Stimulated activated naive CD8-positive, alpha-beta T cell treated with anti-CD3 and anti-CD28 coated beads, Interleukin-15, Interleukin-2, amounts not matched to agents 100 ng/mL and 50 ng/mL, for 24 hours (primary cell): ENCODE results near the gene RNF151.
A peak's percentile ranks its signal among the peaks of the same experiment; 100 is the strongest.

Experiments
- H3K27ac Mint-ChIP-seq: one replicate; pipeline ENCODE4 v1.8.0; 2021; ENCODE audit warnings: mild to moderate bottlenecking, mixed read lengths
- H3K27me3 Mint-ChIP-seq: one replicate; pipeline ENCODE4 v1.8.0; 2021; ENCODE audit warnings: mixed read lengths
- H3K36me3 Mint-ChIP-seq: one replicate; pipeline ENCODE4 v1.8.0; 2021; ENCODE audit warnings: low read depth, mixed read lengths
- H3K4me1 Mint-ChIP-seq: one replicate; pipeline ENCODE4 v1.8.0; 2021; ENCODE audit warnings: low read depth, mixed read lengths
- H3K4me3 Mint-ChIP-seq: one replicate; pipeline ENCODE4 v1.8.0; 2021; ENCODE audit warnings: mild to moderate bottlenecking, mixed read lengths
- H3K9me3 Mint-ChIP-seq: one replicate; pipeline ENCODE4 v1.8.0; 2021; ENCODE audit warnings: mixed read lengths

Gene RNF151

GRCh38 chr16:1999866-2000514 is 33.3 kb downstream of the RNF151 start:
- Mint-ChIP-seq H3K4me3 (no peak overlapping the region), H3K27ac (no peak overlapping the region), H3K27me3 (no peaks in the 10 kb centered on the region), H3K36me3 (peaks cover 25% of the 10 kb centered on the region), H3K9me3 (no peaks in the 10 kb centered on the region), H3K4me1 (peaks cover 10% of the 10 kb centered on the region)

- Mint-ChIP-seq H3K27ac (no peak overlapping the region), H3K9me3 (no peaks in the 10 kb centered on the region), H3K4me1 (peaks cover 21% of the 10 kb centered on the region), H3K27me3 (no peaks in the 10 kb centered on the region), H3K36me3 (peaks cover 23% of the 10 kb centered on the region), H3K4me3 (no peak overlapping the region)
Measured at GRCh38 chr16:2001035-2001434, 34.4 kb downstream of the RNF151 start.

- Mint-ChIP-seq H3K4me1 (peaks cover 23% of the 10 kb centered on the region), H3K27me3 (no peaks in the 10 kb centered on the region), H3K36me3 (peaks cover 24% of the 10 kb centered on the region), H3K27ac (no peak overlapping the region), H3K4me3 (no peak overlapping the region), H3K9me3 (no peaks in the 10 kb centered on the region)
Measured at GRCh38 chr16:2001456-2002355, 35.0 kb downstream of the RNF151 start.

- Mint-ChIP-seq H3K27me3 (no peaks in the 10 kb centered on the region), H3K27ac (no peak overlapping the region), H3K9me3 (no peaks in the 10 kb centered on the region), H3K4me3 (no peak overlapping the region), H3K4me1 (peaks cover 27% of the 10 kb centered on the region), H3K36me3 (peaks cover 21% of the 10 kb centered on the region)
Measured at GRCh38 chr16:2002406-2003230, 36.0 kb downstream of the RNF151 start.

GRCh38 chr16:2003231-2003826 is 36.7 kb downstream of the RNF151 start:
- no peaks in the 10 kb centered on the region for H3K27me3 Mint-ChIP-seq
- H3K36me3 Mint-ChIP-seq, result peaks cover 23% of the 10 kb centered on the region
- H3K4me3 Mint-ChIP-seq, result no peak overlapping the region
- H3K9me3 Mint-ChIP-seq, result no peaks in the 10 kb centered on the region
- peaks cover 34% of the 10 kb centered on the region for H3K4me1 Mint-ChIP-seq
- no peak overlapping the region for H3K27ac Mint-ChIP-seq

- Mint-ChIP-seq H3K36me3 (peaks cover 28% of the 10 kb centered on the region), H3K4me3 (no peak overlapping the region), H3K27ac (no peak overlapping the region), H3K4me1 (peaks cover 40% of the 10 kb centered on the region), H3K27me3 (no peaks in the 10 kb centered on the region), H3K9me3 (no peaks in the 10 kb centered on the region)
Measured at GRCh38 chr16:2003827-2004641, 37.4 kb downstream of the RNF151 start.

GRCh38 chr16:2004795-2005517 is 38.3 kb downstream of the RNF151 start:
- Mint-ChIP-seq H3K4me1 (peaks cover 40% of the 10 kb centered on the region), H3K36me3 (peaks cover 28% of the 10 kb centered on the region), H3K9me3 (no peaks in the 10 kb centered on the region), H3K4me3 (no peak overlapping the region), H3K27me3 (no peaks in the 10 kb centered on the region), H3K27ac (no peak overlapping the region)

- H3K27me3 Mint-ChIP-seq, result no peaks in the 10 kb centered on the region
- no peak overlapping the region for H3K27ac Mint-ChIP-seq
- no peaks in the 10 kb centered on the region for H3K9me3 Mint-ChIP-seq
- peaks cover 45% of the 10 kb centered on the region for H3K4me1 Mint-ChIP-seq
- H3K36me3 Mint-ChIP-seq, result peaks cover 28% of the 10 kb centered on the region
- H3K4me3 Mint-ChIP-seq, result peak overlapping the region; percentile 54
Measured at GRCh38 chr16:2005646-2006045, 39.0 kb downstream of the RNF151 start.

GRCh38 chr16:2006317-2006716 is 39.7 kb downstream of the RNF151 start:
- Mint-ChIP-seq H3K4me3 (peak overlapping the region; percentile 54), H3K27ac (peak overlapping the region; percentile 61), H3K4me1 (peaks cover 46% of the 10 kb centered on the region), H3K36me3 (peaks cover 24% of the 10 kb centered on the region), H3K27me3 (no peaks in the 10 kb centered on the region), H3K9me3 (no peaks in the 10 kb centered on the region)

- Mint-ChIP-seq H3K27ac (peak overlapping the region; percentile 96), H3K36me3 (peaks cover 22% of the 10 kb centered on the region), H3K27me3 (no peaks in the 10 kb centered on the region), H3K9me3 (no peaks in the 10 kb centered on the region), H3K4me1 (peaks cover 46% of the 10 kb centered on the region), H3K4me3 (peak overlapping the region; percentile 98)
Measured at GRCh38 chr16:2007081-2007836, 40.6 kb downstream of the RNF151 start.

- Mint-ChIP-seq H3K9me3 (no peaks in the 10 kb centered on the region), H3K36me3 (peaks cover 19% of the 10 kb centered on the region), H3K27me3 (no peaks in the 10 kb centered on the region), H3K27ac (peak overlapping the region; percentile 96), H3K4me1 (peaks cover 46% of the 10 kb centered on the region), H3K4me3 (peak overlapping the region; percentile 98)
Measured at GRCh38 chr16:2008009-2008526, 41.4 kb downstream of the RNF151 start.

GRCh38 chr16:2008631-2009163 is 42.0 kb downstream of the RNF151 start:
- Mint-ChIP-seq H3K4me1 (peaks cover 46% of the 10 kb centered on the region), H3K36me3 (peaks cover 19% of the 10 kb centered on the region), H3K4me3 (peak overlapping the region; percentile 98), H3K9me3 (no peaks in the 10 kb centered on the region), H3K27me3 (no peaks in the 10 kb centered on the region), H3K27ac (peak overlapping the region; percentile 96)
